GM18520 (cell line): Measurements from ENCODE around the gene PKMYT1.

Source experiments
- ATAC-seq: cut with Tn5 transposase; IDR thresholded peaks from one replicate; pipeline ENCODE4 v1.9.1; 2021; ENCODE audit not compliant: unreplicated experiment

Gene PKMYT1

DNA sequence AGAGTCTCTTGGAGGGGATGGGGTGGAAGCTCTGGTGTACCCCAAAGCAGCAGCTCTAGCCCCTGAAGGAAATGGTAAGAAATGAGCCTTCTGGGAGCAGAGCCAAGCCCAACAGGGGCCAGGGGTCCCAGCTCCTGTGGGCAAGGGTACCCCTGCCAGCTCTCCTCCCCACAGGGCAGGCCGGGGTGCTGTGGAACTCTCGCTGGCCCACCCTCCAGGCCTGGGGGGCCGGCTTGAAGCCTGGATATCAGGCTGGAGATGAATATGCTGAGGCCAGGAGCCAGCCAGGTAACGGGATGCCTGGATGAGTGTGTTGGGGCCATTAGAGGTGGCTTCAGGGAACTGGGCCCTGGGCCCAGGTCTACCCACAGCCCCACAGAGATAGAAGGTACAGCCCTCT lies 20.3 kb upstream of the PKMYT1 start:
- no peak for ATAC-seq

- no peak for ATAC-seq
Observed at GRCh38 chr16:2999929-3000328, 19.7 kb upstream of the PKMYT1 start.

- ATAC-seq = no peak
Observed at GRCh38 chr16:2996298-2996697, 16.1 kb upstream of the PKMYT1 start.

DNA sequence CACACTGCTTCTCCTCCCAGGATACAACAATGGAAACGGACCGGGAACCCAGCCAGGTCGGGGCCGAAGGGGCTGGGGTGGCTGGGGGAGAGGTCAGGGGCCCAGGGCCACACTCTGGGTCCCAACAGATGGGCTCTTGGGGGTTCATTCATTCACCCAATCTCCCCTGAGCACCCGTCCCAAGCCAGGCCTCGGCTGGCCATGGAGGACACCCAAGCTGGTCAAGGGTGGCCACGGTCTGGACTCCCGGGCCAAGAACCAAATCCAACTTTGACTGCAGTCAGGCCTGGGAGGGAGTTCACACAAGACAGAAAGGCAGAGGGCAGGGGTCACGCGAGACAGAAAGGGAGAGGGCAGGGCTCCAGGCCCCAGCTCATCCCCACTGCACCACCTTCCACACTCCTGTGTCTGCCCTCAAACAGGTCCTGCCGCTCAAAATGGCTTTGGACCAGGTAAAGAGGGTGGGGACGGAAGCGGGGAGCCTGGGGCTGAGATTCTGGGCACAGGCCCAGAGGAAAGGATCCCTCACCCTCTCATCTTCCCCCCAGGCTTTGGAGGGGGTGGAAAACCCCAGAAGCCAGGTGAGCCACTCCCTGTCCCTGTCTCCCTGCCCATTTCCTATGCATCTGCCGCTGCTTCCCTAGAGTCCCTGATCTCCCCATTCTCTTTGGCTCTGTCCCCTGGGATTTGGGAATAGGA lies 12.3 kb upstream of the PKMYT1 start:
- ATAC-seq = no peak

GRCh38 chr16:2991566-2992261 lies 11.5 kb upstream of the PKMYT1 start:
- no peak for ATAC-seq

DNA sequence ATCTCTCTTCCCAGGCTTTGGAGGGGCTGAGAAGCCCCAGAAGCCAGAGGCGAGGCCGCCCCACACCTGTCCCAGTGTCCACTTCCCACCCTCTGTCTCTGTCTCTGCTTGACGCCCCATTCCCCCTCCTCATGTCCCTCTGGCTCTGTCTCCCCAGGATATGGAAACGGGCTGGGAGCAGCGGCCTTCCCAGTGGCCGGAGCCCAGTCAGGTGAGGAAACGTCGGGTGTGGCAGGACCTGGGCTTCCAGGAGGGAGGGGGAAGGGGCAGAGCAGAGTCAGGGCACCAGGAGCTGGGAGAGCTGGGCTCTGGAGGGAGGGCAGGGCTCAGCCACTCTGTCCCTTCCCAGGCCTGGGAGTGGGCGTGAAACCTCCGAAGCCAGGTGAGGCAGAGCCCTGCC lies 10.6 kb upstream of the PKMYT1 start:
- no peak for ATAC-seq

DNA sequence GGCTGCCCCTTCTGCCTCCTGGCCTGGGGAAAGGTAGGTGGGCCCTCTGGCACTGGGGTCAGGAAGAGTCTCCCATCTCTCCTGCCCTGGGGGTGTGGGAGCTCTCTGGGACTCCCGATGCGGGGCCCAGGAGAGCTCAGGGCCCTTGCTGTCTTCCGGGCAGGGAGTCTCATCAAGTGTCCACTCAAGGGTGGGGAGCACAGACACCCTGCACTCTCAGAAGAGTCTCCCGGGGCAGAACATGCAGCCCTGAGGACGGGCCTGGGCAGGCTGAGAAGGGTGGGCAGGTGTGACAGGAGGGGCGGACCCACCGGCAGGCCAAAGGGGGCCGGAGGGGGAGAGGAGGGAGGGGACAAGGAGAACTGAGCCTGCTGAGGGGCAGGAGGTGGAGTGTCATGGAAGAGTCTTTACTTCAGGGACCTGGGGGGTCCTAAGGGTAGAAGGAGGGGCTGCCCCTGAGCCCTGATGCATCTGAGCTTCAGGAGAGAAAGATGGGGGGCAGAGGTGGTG lies 8.4 kb upstream of the PKMYT1 start:
- no peak for ATAC-seq

- no peak for ATAC-seq
Observed at GRCh38 chr16:2987833-2988232, 7.6 kb upstream of the PKMYT1 start.

DNA sequence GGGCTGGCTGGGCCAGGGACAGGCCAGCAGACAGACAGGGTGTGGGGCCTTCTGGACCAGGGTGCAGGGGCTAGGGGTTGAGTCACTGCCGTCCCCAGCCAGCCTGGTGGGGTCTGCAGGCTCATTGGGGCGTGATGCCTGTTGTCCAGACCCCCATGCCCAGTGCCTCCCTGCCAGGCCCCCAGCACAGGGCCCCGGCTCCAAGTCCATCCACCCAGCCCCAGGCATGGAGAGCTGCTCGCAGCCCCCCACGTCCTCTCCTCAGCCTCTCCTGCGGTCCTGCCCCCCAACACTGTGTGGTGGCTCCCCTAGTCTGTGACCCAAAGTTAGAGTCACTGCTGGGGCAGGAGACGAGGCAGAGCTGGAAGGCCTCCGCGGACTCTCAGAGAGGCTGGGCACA lies 7.0 kb upstream of the PKMYT1 start:
- no peak for ATAC-seq

DNA sequence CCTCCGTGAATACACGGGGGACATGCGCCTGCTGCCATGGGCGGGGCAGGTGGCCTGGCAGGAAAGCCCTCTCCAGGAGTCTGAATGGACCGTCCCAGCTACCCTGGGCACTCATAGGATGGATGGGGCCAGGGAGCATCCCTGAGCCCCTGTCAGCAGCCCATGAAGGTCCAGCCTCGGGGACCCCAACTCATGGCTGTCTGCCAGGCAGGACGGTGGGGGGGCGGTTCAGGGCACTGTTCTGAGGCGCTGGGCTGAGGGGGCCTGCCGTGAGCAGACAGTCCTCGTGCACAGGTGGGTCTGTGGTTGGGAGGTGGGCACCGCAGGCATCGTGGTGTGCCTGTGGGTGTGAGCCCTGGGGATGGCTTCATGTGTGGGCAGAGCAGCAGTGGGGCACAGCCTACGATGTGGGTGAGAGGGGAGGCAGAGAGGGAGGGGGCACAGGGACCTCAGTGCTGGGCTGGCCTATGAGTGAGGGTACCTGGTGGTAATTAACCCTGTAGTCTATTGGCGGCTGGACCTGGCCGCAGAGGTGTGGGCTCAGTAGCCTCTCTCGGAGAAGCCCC lies 6.5 kb upstream of the PKMYT1 start:
- ATAC-seq = no peak

GRCh38 chr16:2985893-2986355 lies 5.7 kb upstream of the PKMYT1 start:
- ATAC-seq = no peak

DNA sequence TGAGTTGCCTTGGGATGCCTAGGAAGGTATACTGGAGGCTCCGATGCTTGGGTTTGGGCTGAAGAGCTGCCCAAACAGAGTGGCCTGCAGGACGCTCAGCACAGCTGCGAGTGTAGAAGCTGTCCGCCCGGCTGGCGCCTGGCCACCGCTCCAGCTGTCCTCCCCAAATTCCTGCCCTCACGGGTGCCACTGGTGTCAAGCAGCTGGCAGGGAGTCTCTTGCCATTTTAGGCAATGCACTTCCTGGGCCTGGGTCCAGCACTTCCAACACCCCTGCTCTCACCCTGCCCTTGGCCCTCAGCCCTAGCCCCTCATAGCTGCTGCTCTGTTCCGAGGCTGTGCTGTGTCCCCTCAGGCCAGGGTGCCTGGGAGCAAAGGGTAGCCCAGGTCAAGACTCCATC lies 5.2 kb upstream of the PKMYT1 start:
- no peak for ATAC-seq

DNA sequence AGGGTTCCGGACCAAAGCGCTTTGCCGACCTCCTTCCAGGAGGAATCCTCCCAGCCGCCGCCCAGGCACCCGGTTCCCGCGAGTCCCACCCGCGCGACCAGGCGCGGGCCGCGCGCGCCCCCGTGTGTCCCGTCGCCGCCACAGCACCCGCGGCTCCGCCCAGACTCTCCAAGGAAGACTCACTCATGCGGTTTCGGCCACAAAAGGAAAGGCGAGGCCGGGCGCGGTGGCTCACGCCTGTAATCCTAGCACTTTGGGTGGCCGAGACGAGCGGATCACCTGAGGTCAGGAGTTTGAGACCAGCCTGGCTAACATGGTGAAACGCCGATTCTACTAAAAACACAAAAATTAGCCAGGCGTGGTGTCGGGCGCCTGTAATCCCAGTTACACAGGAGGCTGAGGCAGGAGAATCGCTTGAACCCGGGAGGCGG lies 3.5 kb upstream of the PKMYT1 start:
- no peak for ATAC-seq

GRCh38 chr16:2982402-2982801 lies 2.2 kb upstream of the PKMYT1 start:
- ATAC-seq = no peak

GRCh38 chr16:2981899-2982250 lies 1.6 kb upstream of the PKMYT1 start:
- ATAC-seq = no peak

DNA sequence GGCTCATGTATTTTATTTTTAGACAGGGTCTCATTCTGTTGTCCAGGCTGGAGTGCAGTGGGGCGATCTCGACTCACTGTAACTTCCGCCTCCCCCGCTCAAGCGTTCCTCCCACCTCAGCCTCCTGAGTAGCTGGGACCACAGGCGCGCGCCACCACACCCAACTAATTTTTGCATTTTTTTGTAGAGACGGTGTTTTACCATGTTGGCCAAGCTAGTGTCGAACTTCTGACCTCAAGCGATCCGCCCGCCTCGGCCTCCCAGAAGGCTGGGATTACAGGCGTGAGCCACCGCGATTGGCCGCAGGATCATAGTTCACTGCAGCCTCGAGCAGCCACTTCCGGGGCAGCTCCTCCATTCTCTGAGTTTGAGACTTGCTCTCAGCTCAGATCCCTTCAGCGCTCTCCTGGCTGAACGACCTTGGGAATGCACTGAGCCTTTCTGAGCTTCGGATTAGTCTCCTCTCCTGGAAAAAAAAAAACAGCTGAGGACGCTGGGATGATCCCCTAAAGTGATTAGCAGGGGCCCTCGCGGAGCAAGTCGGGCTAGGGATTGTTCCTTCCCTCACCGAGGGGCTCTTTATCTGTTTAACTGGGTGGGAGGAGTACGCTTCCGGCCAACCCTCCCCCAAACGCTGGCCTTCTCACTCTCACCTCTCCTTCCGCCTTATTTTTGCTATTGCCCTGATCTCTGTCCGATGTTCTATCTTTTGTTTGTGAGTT lies 1.1 kb upstream of the PKMYT1 start:
- no peak for ATAC-seq

GRCh38 chr16:2979669-2980226 lies 498 bp downstream of the PKMYT1 start:
- ATAC-seq = no peak

- no peak for ATAC-seq
Observed at GRCh38 chr16:2977440-2977839, 2.8 kb downstream of the PKMYT1 start.

GRCh38 chr16:2976673-2977072 lies 3.6 kb downstream of the PKMYT1 start:
- no peak for ATAC-seq

DNA sequence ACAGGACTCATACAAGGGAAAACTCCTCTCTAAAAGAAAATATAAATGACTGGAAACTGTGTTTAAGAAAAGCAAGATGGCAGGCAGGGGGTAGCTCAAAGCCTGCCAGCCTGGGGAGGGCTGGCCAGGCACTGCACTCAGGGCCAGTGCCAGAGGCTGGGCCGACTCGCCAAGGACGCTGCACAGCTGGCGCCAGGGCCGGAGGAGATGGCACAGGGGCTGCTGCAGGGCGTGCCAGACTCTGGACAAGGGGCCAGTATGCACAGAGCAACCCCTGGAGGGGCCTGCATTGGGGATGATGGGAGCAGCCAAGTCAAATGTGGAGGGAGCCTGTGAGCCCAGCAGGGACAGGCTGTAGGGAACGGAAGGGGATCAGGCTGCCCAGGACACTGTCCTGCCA lies 4.0 kb downstream of the PKMYT1 start:
- no peak for ATAC-seq

- no peak for ATAC-seq
Observed at GRCh38 chr16:2975161-2975795, 5.0 kb downstream of the PKMYT1 start.
